Colonic mucosa (tissue), 4 donors: ENCODE data around the gene ATMIN. TPM values are rescaled to one million over a fixed set of nuclear protein-coding genes. Genes with fewer than 3 reads are reported as not detected.

ENCODE experiments used
- DNase-seq: peaks from one replicate; pipeline ENCODE4 v3.0.0-alpha.2; 2020
- H3K27ac ChIP-seq: fragments of 200-600 bp; one replicate; pipeline ENCODE4 v1.8.0; 2021
- H3K27me3 ChIP-seq: fragments of 200-600 bp; one replicate; pipeline ENCODE4 v1.8.0; 2021
- H3K36me3 ChIP-seq: fragments of 200-600 bp; one replicate; pipeline ENCODE4 v1.8.0; 2021
- H3K4me1 ChIP-seq: fragments of 200-600 bp; one replicate; pipeline ENCODE4 v1.8.0; 2021; ENCODE audit warnings: mild to moderate bottlenecking
- H3K4me3 ChIP-seq: fragments of 200-600 bp; one replicate; pipeline ENCODE4 v1.8.0; 2021
- H3K9ac ChIP-seq, 2 donors: one replicate each; pipeline ENCODE4 v1.7.0; 2013; ENCODE audit warnings: control low read depth in 2 of 2, low read depth in 2 of 2, low read length in 2 of 2
- H3K9me3 ChIP-seq: fragments of 200-600 bp; one replicate; pipeline ENCODE4 v1.8.0; 2021
- intact Hi-C: fragments of 100-400 bp; cut with DNase I; formaldehyde crosslinking; loops from one replicate; pipeline ENCODE4 v1.14.1; 2022
- total RNA-seq, 2 donors: library from RNA; stranded (reverse); fragmentation: NEBNext Ultra II Directional in 1 of 2; extraction: Animal tissue kit (Norgen Biotek cat#: 25700) in 1 of 2; gene quantifications; one replicate each; pipeline ENCODE4 v1.2.1, GENCODE V29; 2021
- TF ChIP-seq, protein P1 (sequence below): fragments of 200-600 bp; IDR thresholded peaks from one replicate; pipeline ENCODE4 v1.8.0; 2022; ENCODE audit warnings: antibody characterized with exemption, mild to moderate bottlenecking
- donor health status: healthy.
- donor health status: DM: no; HTN: no; CAD: no.
- donor health status: DM: no; HTN: no; CAD: no.

Gene ATMIN
- total RNA-seq, 2 donors from 2014 or later, result 23.9 to 26.3 TPM

DNA sequence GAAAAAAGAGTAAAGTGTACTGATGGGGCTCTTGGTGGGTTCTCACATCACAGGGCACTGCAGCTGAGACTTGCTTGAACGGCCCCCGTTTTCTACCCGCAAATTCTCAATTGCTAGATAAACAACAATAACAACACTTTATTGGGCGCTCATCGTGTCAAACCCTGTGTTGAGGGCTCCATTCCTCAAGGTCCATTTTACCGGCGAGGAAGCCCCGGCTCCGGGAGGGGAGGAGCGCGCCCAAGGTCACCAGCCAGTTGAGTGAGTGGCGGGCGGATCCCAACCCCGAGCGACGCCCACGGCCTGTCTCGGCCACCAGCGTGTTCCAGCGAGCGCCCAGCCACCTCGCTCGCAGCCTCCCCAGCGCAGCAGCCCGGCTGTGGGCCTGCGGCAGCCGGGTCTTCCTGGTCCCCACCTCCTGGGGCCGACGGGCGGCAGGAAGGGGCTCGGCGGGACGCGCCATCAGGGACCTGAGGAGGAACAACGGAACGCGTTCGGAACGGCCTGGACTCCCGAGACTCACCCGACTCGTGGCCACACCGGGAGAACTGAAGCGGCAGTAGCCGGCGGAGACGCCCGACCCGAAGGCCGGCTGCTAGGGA, 29.3 kb upstream of the ATMIN start:
- H3K4me1 ChIP-seq, result peaks cover 5% of the 10 kb centered on the region

DNA sequence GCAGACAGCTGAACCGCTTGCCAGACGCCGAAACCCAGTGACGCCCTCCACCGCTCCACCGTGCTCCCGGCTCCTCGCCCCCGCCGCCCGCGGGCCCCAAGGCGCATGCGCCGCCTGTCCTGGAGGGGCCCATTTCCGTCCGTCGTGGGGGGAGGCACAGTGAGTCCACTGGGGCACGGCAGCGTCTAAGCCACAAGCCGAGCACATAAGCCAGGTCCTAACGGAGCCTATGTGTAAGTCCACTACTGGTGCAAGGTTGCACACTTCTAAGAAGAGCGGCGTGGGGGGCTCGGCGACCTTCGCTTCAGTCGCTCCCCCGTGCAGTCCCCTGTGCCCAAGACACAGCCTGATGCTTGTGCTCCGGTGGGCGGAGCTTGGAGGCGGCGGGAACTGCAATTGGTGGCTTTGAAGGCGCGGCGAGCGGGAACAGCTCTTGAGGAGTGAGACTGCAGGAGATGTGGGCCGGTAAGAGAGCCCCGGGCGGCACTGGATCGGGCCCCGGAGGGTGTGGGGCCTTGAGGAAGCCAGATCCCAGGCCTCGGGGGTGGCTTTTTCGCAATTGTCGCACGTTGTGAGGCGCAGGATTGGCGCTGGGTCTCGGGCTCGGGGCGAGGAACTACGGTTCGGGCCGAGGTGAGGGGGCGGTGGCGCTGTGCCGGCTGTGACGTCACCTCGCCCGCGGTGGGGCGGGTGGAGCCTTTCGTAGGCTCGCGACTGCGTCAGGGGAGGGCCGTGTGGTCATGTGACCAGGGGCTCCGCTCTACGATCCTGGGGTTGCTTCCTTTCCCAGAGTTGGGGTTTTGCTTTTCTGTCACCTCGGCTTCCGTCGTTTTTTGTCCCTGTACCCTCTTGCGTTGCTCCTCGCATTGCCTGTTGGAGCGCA, 28.6 kb upstream of the ATMIN start, which contains the start of the genes CENPN and CMC2:
CENPN (plus strand) TSS at position 402 of the 883 bp plus-strand sequence. CDS start 4,726 bp downstream, outside the sequence.
CMC2 (minus strand) TSS at position 73 of the 883 bp plus-strand sequence. CDS start 9,491 bp downstream, outside the sequence.
- H3K36me3 ChIP-seq, result no peaks in the 10 kb centered on the region
- peak within 1 kb of the TSS; percentile 95 to 96 for H3K9ac ChIP-seq
- H3K27ac ChIP-seq, result peak within 1 kb of the TSS; percentile 92
- intact Hi-C loops, result no loop called here
- H3K9me3 ChIP-seq, result no peaks in the 10 kb centered on the region
- H3K4me1 ChIP-seq, result peaks cover 5% of the 10 kb centered on the region
- peak; percentile 98 for DNase-seq
- TF ChIP-seq, protein P1, sequence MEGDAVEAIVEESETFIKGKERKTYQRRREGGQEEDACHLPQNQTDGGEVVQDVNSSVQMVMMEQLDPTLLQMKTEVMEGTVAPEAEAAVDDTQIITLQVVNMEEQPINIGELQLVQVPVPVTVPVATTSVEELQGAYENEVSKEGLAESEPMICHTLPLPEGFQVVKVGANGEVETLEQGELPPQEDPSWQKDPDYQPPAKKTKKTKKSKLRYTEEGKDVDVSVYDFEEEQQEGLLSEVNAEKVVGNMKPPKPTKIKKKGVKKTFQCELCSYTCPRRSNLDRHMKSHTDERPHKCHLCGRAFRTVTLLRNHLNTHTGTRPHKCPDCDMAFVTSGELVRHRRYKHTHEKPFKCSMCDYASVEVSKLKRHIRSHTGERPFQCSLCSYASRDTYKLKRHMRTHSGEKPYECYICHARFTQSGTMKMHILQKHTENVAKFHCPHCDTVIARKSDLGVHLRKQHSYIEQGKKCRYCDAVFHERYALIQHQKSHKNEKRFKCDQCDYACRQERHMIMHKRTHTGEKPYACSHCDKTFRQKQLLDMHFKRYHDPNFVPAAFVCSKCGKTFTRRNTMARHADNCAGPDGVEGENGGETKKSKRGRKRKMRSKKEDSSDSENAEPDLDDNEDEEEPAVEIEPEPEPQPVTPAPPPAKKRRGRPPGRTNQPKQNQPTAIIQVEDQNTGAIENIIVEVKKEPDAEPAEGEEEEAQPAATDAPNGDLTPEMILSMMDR, result no peak
- H3K27me3 ChIP-seq, result no peaks in the 10 kb centered on the region
- H3K4me3 ChIP-seq, result peak within 1 kb of the TSS; percentile 79

More for the DNA sequence above, 29.3 kb upstream of the ATMIN start:
- H3K27ac ChIP-seq, result peak overlapping the region; percentile 92
- TF ChIP-seq, protein P1, result no peak
- peak; percentile 83 for DNase-seq
- H3K4me3 ChIP-seq, result peak overlapping the region; percentile 79
- H3K9me3 ChIP-seq, result no peaks in the 10 kb centered on the region
- no peaks in the 10 kb centered on the region for H3K27me3 ChIP-seq
- peak overlapping the region; percentile 95 to 96 for H3K9ac ChIP-seq
- H3K36me3 ChIP-seq, result no peaks in the 10 kb centered on the region
- intact Hi-C loops, result no loop called here

DNA sequence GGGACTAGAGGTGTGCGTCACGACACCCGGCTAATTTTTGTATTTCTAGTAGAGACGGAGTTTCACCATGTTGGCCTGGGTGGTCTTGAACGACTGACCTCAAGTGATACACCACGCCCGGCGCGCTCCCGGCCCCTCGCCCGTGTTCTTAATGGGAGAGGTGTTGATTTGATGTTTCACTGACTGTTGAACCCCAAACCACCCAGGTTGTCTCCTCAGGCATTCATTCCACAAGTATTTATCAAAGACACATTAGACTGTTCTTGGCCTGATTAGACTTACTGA, 27.2 kb upstream of the ATMIN start:
- intact Hi-C loops, result no loop called here
- peak overlapping the region; percentile 79 for H3K4me3 ChIP-seq
- H3K27me3 ChIP-seq, result no peaks in the 10 kb centered on the region
- H3K36me3 ChIP-seq, result no peaks in the 10 kb centered on the region
- no peak overlapping the region for H3K27ac ChIP-seq
- H3K4me1 ChIP-seq, result peaks cover 5% of the 10 kb centered on the region
- peak; percentile 25 for DNase-seq
- no peaks in the 10 kb centered on the region for H3K9me3 ChIP-seq
- TF ChIP-seq, protein P1, result no peak
- H3K9ac ChIP-seq, result peak overlapping the region; percentile 80 to 96

DNA sequence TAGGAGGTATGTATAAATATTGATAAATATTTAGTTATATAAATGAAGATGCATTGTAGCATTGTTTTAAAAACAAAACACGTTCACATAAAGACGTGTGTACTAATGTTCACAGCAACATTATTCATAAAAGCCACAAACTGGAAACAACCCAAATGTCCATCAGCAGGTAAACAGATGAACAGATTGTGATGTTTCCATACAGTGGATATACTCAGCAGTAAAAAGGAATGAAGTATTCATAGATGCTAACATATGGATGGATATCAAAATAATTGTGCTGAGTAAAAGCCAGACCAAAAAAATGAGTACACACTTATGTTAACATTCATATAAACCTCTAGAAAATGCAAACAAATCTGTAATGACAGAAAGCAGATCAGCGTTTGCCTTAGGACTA, 22.7 kb upstream of the ATMIN start:
- H3K9me3 ChIP-seq, result no peaks in the 10 kb centered on the region
- no peak for DNase-seq
- H3K9ac ChIP-seq, result no peak overlapping the region
- TF ChIP-seq, protein P1, result no peak
- intact Hi-C loops, result no loop called here
- no peaks in the 10 kb centered on the region for H3K4me1 ChIP-seq
- no peak overlapping the region for H3K4me3 ChIP-seq
- no peaks in the 10 kb centered on the region for H3K36me3 ChIP-seq
- no peaks in the 10 kb centered on the region for H3K27me3 ChIP-seq
- no peak overlapping the region for H3K27ac ChIP-seq

DNA sequence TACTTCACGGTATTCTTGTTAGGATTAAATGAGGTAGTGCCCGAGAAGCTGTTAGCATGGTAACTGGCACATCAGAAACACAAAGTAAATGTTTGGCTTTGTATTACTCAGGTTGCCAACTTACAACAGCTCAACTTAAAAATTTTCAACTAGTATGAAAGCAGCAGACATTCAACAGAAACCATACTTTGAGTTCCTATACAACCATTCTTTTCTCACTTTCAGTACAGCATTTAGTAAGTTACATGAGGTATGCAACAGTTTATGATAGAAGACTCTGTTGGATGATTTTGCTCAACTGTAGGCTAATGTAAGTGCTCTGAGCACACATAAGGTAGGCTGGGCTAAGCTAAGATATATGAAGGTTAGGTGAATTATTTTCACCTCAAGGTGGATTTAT, 21.0 kb upstream of the ATMIN start:
- Histone ChIP-seq H3K4me3 (no peak overlapping the region), H3K36me3 (no peaks in the 10 kb centered on the region), H3K27ac (no peak overlapping the region), H3K4me1 (no peaks in the 10 kb centered on the region), H3K9ac (no peak overlapping the region), H3K9me3 (no peaks in the 10 kb centered on the region), H3K27me3 (no peaks in the 10 kb centered on the region)
- DNase-seq, result no peak
- TF ChIP-seq, protein P1, result no peak
- intact Hi-C loops, result no loop called here
